Stimulated activated CD8-positive, alpha-beta memory T cell treated with anti-CD3 and anti-CD28 coated beads, Interleukin-4, amount 100 ng/mL, for 24 hours (primary cell): Measurements from ENCODE around the gene MIEF2.

Source experiments
- DNase-seq: peaks from one replicate; pipeline ENCODE4 v3.0.0-alpha.2; 2020; ENCODE audit warnings: low read depth

Gene MIEF2

DNA sequence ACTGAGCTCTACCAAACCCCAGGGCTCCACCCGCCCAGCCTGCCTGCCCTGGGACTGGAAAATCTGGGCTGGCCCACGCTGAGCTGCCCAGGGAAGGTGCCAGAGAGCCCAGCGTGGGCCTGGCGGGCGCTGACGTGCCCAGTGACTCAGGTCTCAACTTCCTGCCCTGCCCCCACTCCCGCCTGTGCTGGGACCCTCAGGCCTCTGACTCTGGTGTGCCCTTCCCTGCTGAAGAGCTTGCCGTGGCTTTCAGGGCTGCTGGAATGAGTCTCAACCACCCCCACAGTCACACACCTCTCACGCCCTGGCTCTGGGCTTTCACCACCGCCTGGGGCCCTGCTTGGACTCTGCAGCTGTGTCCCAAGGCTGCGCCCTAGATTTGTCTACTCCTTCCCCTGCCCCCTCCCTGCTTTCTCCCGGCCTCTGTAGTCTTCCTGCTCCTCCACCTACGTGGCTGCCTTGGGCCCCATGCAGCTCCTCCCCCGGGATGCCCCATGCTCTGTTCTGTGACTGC lies 24.7 kb upstream of the MIEF2 start:
- peak; percentile 36 for DNase-seq

DNA sequence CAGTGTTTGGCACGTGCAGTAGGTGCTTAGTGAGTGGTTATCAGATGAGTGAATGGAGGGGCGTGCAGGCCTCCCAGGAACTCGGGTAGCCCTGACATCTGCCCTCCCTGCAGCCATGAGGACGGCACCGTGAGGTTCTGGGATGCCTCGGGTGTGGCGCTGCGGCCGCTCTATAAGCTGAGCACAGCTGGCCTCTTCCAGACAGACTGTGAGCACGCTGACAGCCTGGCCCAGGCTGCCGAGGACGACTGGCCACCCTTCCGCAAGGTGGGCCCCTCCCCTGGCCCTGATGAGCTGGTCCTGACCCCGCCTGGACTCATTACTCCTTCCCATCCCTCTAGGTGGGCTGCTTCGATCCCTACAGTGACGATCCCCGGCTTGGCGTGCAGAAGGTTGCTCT lies 24.0 kb upstream of the MIEF2 start:
- no peak for DNase-seq

DNA sequence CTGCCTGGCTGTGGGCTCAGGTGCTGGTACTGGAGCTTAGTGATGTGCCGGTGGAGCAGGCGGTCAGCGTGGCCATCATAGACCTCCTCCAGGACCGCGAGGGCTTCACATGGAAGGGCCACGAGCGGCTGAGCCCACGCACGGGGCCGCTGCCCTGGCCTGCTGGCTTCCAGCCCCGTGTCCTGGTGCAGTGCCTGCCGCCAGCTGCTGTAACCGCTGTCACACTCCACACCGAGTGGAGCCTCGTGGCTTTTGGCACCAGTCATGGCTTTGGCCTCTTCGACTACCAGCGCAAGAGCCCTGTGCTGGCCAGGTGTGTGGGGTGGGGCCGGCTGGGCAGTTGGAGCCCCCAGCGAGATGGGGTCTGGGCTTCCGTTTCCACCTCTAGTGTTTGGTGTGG lies 23.0 kb upstream of the MIEF2 start:
- no peak for DNase-seq

DNA sequence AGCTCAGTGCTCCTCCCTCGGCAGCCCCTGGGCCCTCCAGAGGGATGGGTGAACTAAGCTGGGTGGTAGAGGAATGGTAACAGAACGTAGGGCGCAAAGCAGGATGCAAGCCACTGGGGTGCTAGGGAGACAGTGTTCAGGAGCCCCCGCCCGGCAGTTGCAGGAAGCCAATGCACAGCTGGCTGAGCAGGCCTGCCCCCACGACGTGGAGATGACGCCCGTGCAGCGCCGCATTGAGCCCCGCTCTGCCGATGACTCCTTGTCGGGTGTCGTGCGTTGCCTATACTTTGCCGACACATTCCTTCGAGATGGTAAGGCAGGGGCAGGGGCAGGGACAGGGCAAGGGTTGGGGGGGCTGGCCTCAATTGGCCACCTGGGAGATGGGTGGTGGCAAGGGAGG lies 22.2 kb upstream of the MIEF2 start:
- no peak for DNase-seq

DNA sequence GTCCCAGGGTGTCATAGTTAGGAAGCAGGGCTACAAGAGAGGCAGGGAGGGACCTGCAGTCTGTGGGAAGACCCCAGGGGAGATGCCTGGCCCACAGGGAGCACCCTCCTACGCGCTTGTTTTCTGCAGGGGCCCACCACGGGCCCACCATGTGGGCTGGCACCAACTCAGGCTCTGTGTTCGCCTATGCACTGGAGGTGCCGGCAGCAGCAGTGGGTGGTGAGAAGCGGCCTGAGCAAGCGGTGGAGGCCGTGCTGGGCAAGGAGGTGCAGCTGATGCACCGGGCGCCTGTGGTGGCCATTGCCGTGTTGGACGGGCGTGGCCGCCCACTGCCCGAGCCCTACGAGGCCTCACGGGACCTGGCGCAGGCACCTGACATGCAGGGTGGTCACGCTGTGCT lies 20.0 kb upstream of the MIEF2 start:
- no peak for DNase-seq

DNA sequence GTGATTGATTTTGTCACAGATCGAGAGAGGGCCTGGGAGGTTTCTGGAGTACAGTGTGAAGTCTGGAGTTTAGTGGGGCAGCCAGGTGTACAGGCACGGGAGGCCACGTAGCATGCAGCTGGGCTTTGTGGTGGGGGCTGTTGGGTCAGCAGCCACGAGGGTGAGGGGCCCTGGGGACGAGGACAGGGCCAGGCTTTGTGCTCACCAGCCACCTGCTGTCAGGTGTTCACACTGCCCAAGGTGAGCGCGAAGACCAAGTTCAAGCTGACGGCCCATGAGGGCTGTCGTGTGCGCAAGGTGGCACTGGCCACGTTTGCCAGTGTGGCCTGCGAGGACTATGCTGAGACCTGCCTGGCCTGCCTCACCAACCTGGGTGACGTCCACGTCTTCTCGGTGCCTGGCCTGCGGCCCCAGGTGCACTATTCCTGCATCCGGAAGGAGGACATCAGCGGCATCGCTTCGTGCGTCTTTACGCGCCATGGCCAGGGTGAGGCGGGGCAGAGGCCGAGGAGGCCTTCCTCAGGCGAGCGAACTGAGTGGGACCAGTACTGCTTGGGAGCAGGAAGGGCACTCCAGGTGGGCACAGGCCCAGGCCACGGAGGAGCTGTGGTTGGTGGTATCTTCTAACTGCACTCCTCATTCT lies 19.1 kb upstream of the MIEF2 start:
- no peak for DNase-seq

DNA sequence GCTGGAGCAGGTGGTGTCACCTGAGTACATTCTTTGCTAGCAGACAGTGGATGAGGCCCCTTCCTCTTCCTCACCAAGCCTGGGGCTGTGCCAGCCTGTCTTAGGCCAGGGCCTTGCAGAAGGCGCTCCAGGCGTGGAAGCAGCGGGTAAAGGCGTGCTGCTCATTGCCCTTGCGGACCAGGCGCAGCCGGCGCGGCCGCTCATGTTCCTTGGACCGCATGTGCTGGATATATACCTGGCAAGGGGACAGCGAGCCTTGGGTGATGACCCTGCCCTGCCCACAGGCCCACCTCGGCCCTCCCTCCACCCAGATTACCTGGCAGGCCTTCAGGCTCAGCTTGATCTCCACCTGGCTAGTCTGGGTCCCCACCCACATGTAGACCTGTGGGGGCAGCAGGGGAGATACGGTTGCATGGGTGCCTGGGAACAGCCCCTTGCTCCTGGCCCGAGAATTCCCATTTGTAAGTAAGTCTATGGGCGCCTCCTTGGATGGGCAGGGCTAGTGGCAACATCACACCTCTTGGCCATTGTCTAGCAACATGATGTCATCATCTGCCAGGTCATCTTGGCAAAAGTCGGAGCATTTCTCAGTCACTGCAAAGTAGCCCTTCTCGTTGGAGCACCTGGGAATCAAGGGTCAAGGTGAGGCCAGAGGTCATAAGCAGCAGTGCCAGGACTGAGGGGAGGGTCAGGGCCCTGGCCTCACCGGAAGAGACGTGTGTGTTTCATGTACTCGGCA lies 15.3 kb upstream of the MIEF2 start:
- DNase-seq, result no peak

DNA sequence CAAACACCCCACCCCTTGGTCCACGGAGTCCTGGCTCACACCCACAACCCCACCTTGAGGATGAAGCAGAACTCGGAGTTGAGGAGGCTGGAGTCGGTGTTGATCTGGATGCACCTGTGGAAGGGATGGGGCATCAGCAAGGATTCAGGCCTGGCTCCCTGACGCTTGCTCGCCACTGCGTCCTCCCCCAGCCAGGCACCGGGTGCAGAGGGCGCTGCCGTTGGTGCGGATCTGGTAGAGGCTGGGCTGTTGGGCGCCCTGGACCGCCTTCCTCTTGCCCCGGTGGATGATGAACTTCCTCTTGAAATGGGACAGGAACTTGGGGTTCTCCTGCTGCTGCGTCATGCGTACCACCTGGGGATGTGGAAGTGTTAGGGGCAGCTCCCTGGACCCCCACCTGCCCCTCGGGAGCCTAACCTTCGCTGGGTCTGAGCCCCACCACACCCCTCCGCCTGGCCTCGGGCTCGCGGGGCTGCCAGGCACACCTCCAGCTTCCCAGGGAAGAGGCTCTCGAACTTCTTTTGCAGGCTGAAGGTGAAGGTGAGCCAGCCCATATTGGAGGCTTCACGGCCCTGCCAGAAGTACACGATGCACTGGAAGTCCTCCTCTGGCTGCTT lies 14.2 kb upstream of the MIEF2 start:
- no peak for DNase-seq

DNA sequence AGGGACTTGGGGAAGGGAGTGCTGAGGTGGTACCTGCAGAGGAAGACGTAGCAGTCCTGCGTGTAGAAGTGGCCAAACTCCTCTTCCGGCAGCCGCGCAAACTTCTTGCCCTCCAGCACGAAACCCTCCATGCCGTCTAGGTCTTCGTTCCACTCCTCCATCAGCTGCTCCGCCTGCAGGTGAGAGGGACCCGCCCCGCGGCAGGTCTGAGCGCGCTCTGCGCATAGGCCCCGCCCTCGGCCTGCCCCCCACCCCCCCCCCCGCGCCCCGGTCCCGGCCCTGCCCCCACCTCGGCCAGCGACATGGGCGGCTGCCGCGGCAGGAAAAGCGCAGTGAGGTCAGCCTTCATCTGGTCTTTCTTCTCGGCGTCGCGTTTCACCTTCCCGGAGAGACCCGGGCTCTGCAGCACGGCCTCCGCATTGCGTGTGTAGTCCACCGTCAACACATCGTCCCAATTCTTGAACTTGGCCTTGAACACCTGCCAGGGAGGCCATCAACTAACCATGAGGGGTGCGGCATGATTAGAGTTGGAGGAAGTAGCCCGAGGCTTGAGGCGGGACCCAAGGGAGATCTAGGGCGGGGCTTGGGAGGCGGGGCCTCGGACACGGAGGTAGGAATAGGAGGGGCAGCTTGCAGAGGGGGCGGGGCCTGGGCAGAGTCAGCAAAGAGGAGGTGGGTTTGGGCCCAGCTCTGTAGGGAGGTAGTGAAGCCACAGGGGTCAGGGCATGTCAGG lies 13.4 kb upstream of the MIEF2 start:
- DNase-seq, result peak; percentile 28

DNA sequence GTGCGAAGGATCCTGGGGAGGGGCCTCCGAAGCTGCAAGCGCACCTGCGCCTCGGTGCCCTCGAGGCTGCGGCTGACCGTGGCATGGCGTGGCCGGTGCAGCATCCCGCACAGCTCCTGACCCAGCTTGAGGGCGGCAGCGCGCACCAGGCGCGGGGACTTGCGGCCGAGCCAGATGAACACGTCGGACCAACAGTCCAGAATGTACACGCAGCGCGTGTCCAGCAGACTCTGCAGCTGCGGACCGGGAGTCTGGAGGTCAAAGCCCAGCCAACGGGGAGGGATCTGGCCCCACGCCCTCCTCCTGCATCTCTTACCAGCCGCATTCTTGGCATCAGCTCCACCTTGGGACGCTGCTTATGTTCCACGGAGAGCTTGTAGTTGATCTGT lies 12.9 kb upstream of the MIEF2 start:
- DNase-seq, result no peak

DNA sequence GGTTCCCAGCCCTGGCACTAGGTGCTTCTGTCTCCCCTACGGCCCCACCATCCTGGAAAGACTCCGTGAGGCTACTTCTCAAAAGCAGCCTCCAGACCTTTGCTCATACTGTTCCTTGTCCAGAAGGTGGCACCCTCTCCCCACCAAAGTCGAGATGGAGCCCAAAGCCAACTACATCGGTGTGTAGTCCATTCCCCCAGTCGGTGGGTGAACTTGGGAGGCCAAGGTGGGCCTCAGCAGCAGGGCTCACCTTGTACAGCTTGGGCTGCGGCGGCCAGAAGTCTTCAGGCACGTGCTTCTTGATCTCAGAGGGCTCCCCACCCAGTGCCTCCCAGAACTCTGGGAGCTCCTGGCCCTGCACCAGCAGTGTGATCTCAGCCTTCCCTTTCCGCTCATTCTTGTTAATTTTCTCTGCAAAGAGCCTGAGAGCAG lies 12.1 kb upstream of the MIEF2 start:
- peak; percentile 47 for DNase-seq

DNA sequence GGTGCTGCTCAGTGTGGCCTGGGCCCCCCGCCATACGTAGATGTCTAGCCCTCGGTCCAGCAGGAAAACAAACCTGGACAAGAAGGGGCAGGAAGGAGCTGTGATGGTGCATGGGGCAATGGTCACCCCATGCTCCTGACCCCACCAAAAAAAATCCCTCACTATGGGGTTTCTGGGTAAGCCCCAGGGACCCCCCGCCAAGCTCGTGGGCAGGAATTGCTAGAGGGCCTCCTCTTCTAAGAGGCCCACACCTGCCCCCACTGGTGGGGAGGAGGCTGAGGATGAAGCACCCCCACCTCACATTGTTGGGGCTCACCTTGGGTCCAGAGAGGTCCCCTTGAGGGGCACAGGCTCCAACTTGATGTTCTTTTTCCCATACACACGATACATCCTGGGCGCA lies 11.7 kb upstream of the MIEF2 start:
- no peak for DNase-seq

DNA sequence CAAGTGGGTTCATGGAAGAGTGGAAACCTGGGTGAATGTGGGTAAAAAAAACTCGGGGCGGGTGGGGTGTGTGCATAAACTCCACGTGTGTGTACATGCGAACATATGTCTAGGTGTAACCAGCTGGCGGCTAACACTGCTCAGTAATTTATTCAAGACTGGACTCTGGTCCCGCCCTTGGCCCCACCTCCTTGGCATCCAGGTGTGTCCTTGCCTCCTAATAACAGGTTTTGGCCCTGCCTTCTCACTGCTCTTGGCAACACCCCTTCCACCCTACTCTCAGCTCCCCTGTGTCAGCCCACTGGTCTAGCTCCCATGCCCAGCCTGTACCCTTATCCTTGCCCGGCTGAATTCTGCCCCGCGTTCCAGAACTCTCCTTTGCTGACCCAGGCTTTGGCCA lies 10.2 kb upstream of the MIEF2 start:
- no peak for DNase-seq

DNA sequence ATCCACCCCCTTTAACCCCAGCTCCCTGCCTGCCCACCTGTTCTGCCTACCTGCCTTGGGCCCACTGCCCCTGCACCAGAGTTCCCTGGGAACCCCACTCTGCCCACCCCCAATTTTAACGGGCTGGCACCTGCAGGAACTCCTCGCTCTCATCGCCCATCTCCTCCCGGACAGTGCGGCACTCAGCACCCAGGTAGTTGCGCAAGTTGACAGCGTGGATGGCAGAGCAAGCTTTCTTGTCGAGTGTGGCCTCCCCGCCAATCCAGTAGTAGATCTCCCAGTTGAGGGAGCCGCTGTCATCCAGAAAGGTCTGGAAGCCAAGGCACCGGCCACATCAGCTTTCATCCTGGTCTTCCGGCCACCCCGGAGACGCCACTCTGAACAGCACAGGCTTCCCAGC lies 9.8 kb upstream of the MIEF2 start:
- DNase-seq, result no peak

DNA sequence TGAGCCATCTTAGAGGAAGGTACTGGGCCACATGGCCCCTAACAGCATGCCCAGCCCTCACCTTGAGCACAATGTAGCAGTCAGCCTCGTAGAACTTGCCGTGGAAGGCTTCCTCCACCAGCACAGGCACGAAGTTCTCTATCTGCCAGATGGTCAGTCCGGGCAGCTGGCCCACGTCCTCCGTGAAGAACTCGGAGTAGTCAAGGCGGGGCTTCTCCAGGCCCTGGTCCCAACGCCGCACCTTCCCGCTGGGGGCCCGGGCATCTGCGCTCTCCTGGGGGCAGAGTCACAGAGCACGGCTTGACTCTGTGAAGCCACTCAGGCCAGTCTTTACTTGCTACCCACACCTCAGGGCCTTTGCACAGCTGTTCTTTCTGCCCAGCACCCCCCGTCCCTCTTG lies 9.3 kb upstream of the MIEF2 start:
- no peak for DNase-seq

DNA sequence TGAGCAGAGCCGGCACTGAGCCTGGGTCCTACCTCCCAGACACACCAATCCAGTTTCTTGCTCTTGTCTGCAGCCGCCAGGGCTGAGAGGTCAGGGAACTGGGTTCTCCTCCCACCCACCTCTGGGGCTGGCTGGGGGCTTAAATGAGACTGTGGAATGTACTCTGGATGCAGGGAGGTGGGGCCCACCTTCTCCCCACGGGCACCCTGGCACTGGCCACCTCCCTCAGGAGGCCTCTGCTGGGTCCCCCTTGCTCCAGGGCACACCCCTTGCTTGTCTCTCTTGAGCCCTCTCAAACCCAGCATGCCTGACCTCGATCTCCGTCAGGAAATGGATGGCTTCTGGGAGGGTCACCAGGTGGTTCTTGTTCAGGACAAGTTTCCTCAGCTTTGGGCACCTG lies 8.3 kb upstream of the MIEF2 start:
- DNase-seq, result no peak

DNA sequence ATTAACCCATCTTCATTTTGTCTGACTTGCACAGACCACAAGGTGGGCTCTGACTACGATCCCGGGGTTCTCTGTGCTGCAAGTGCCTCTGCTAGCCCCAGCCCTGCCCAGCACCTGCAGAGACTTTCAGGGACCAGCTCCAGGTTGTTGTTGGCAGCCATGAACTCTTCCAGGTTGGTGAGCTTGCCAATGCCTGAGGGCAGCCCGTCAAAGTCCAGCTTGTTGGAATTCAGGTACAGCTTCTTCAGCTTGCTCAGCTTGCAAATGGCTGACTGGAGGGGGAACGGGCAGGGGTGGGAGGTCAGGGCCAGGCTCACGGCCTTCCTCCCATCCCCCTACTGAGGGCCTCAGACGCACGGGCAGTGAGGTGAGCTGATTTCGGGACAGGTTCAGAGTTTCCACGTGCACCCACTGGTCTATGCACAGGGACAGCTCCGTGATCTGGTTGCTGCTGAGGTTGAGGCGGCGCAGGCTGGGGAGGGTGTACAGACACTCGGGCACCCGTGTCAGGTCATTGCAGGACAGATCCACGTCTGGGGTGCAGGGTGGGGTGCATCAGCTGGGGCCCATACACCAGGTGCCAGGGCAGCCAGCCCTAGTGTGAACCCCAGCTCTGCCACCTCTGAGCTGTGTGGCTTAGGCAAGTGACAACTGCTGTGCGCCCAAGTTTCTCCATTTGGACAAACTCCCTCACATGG lies 7.1 kb upstream of the MIEF2 start:
- DNase-seq, result no peak

DNA sequence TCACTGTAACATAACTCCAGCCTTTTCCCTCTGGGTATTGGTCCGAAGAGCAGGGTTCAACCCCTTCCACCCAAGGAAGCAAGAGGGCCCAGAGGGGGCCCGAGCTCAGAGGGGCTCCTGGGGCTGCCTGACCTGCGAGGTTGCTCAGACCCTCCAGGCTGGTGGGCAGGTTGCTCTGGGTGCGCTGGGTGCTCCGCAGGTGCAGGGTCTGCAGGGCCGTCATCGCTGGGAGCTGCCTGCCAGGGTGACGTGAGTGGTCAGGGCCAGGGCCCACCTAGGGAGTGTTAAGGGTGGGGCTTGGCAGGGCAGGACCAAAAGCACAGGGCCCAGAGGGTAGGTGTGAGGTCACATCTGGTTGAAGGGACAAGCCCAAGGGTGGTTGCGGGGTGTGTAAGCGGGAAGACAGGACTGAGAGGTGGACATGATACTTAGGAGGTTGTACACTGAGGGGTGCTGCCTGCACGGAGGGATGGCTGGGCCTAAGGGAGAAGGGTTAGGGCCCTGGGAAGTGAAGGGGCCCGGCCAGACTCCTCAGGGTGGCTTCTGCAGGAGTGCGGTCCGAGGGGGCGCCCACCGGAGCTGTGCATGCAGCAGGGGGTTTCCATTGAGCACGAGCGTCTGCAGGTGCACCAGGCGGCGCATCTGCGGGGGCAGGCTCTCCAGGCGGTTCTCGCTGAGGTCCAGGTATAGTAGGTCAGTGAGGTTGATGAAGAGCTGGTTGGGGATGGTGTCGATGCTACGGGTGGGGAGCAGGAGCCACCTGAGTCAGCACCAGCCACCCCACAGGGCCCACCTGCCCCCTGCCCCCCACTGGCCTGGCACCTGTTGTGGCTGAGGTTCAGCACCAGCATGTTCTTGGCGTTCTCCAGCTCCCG lies 6.3 kb upstream of the MIEF2 start:
- DNase-seq, result no peak

DNA sequence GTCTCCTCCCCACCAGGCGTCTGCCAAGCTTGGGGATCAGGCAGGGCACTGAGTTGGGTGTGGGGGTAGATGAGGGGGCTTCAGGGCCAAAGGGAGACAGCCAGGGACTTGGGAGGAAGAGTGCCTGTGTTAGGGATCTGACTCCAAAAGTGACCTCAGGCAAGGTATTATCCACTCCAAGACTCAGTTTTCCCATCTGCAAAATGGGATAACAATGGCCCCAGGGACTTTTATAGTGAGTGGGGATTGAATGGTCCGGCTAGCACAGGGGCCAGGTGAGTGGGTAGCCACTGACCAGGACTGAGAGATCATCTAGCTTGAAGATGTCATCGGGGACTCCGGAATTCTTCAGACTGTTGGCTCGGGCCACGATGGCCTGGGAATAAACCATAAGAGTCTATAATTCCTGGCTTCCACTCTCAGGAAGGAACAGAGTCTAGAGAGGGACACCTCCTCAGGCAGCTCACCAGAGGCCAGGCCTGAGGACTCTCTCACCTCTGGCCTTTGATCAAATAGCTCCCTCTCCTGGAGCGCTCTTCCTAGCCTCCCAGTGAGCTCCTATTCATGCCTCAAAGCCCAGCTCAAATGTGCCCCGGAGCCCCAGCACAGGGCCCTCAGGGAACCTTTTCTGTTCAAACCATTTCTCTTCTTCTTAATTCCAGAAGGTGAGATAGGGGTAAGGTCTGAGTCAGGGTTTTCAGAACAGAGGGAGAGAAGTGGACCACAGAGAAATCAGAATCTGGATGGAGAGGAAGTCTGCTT lies 5.4 kb upstream of the MIEF2 start:
- no peak for DNase-seq

DNA sequence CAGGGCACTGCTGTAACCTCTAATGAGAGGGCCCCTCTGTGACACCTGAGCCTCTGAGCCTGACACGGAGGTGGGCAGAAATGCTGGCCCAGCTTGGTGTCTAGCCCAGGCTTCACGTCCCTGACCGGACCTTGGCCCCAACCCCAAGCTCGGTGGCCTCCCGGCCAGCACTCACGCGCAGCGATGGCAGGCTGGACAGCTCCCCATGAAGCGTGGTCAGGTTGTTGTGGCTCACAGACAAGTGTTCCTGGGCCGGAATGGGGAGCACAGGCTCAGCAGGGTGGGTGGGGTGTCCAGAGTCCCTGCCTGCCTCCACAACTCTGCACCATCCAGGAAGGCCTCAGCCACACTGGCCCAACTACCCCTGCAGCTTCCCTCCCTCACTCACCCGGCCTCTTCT lies 4.1 kb upstream of the MIEF2 start:
- no peak for DNase-seq
